ENCODE results near the gene CORIN.

Gene CORIN

GRCh38 chr4:47837908-47838294, at the start of gene CORIN:
Gene CORIN (minus strand): TSS chr4:47838067. CDS start chr4:47837949, 118 bp downstream.
- DNase-seq: no peak

GRCh38 chr4:47882228-47882627, 44.4 kb upstream of the CORIN start:
- no peak for DNase-seq

GRCh38 chr4:47879458-47879857, 41.6 kb upstream of the CORIN start:
- no peak for DNase-seq

GRCh38 chr4:47876784-47877546, 39.1 kb upstream of the CORIN start:
- no peak for DNase-seq

GRCh38 chr4:47876310-47876709, 38.4 kb upstream of the CORIN start:
- DNase-seq: no peak

GRCh38 chr4:47873877-47874541, 36.1 kb upstream of the CORIN start:
- DNase-seq: no peak

- DNase-seq: no peak
Observed at GRCh38 chr4:47863486-47863885, 25.6 kb upstream of the CORIN start.

GRCh38 chr4:47862297-47862696, 24.4 kb upstream of the CORIN start:
- no peak for DNase-seq

GRCh38 chr4:47860305-47860704, 22.4 kb upstream of the CORIN start:
- no peak for DNase-seq

- DNase-seq: no peak
Observed at GRCh38 chr4:47858006-47858405, 20.1 kb upstream of the CORIN start.

GRCh38 chr4:47856713-47857112, 18.8 kb upstream of the CORIN start:
- no peak for DNase-seq

- no peak for DNase-seq
Observed at GRCh38 chr4:47855350-47855749, 17.5 kb upstream of the CORIN start.

- no peak for DNase-seq
Observed at GRCh38 chr4:47852136-47852535, 14.3 kb upstream of the CORIN start.

GRCh38 chr4:47849466-47849865, 11.6 kb upstream of the CORIN start:
- no peak for DNase-seq

- DNase-seq: no peak
Observed at GRCh38 chr4:47848041-47848440, 10.2 kb upstream of the CORIN start.

- no peak for DNase-seq
Observed at GRCh38 chr4:47842985-47843384, 5.1 kb upstream of the CORIN start.

GRCh38 chr4:47840291-47840690, 2.4 kb upstream of the CORIN start:
- DNase-seq: no peak

- peak; percentile 55 to 72 for DNase-seq
Observed at GRCh38 chr4:47839259-47839658, 1.4 kb upstream of the CORIN start.

- DNase-seq: no peak
Observed at GRCh38 chr4:47838445-47838844, 578 bp upstream of the CORIN start.

- peak; percentile 38 to 51 for DNase-seq
Observed at GRCh38 chr4:47837094-47837907, 566 bp downstream of the CORIN start.

GRCh38 chr4:47836641-47837093, 1.2 kb downstream of the CORIN start:
- peak; percentile 65 to 73 for DNase-seq

GRCh38 chr4:47835494-47835893, 2.4 kb downstream of the CORIN start:
- DNase-seq: no peak

- no peak for DNase-seq
Observed at GRCh38 chr4:47831026-47831679, 6.7 kb downstream of the CORIN start.
